Stimulated activated naive CD8-positive, alpha-beta T cell treated with anti-CD3 and anti-CD28 coated beads, Interleukin-15, Interleukin-2, amounts not matched to agents 100 U/mL and 50 U/mL, for 24 hours (primary cell): ENCODE data around the gene EGR1.
"Not testable (repeated sequence)": the region's sequence is repeated elsewhere in the genome, so short reads cannot be mapped to it uniquely, and the experiment has no call there.

Experiments used
- ATAC-seq: fragments of 150-1000 bp; cut with Tn5 transposase; one replicate; pipeline ENCODE4 v1.10.0; 2021
- DNase-seq: peaks from one replicate; pipeline ENCODE4 v3.0.0; 2021

Gene EGR1

DNA sequence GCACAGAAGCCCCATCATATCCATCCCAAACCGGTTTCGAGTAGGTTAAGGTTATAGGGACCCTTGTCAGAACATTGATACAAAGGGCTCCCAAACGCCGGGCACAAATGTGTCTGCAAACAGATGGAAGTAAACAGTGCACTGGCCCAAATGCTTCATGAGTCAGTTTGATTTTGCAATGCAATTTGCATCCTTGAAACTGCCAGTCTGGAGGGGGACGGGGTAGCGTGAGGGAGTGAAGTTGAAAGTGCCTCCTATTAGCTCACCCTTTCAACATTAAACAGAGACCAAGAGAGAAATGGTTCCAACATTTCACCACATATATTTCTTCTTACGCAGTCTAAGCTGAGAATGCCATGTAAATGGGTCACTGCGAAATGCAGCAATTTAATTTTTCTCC is 42.2 kb downstream of the EGR1 start:
- not testable (repeated sequence) for DNase-seq, ATAC-seq

DNA sequence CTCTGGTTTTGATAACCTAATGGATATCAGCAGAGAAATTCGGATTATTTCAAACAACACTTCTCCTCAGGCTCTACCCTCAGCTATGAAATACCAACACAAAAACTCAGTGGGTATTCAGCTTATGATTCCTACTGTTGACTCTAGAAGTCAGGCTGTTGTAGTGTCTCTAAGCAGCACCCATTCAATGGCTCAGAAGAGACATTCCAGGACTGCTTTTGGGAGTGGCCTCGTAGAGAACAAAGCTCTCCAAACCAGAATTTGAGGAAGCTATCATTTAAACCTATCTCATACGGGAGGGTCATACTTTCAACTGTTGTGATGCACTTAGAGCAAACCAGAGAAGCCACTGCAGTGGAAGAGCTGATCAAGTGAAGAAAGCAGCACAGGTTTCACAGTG is 43.7 kb downstream of the EGR1 start:
- no peak for DNase-seq
- no peak for ATAC-seq

DNA sequence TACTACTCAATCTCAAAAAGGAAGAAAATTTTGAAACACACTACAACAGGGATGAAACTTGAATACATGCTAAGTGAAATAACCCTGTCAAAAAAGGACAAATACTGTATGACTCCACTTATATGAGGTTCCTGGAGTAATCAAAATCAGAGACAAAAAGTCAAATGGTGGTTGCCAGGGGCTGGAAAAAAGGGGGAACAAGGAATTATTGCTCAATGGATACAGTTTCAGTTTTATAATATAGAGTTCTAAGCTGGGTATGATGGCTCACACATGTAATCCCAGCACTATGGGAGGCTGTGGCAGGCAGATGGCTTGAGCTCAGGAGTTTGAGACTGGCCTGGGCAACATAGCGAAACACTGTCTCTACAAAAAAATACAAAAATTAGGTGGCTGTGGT is 48.7 kb downstream of the EGR1 start:
- ATAC-seq = no peak

DNA sequence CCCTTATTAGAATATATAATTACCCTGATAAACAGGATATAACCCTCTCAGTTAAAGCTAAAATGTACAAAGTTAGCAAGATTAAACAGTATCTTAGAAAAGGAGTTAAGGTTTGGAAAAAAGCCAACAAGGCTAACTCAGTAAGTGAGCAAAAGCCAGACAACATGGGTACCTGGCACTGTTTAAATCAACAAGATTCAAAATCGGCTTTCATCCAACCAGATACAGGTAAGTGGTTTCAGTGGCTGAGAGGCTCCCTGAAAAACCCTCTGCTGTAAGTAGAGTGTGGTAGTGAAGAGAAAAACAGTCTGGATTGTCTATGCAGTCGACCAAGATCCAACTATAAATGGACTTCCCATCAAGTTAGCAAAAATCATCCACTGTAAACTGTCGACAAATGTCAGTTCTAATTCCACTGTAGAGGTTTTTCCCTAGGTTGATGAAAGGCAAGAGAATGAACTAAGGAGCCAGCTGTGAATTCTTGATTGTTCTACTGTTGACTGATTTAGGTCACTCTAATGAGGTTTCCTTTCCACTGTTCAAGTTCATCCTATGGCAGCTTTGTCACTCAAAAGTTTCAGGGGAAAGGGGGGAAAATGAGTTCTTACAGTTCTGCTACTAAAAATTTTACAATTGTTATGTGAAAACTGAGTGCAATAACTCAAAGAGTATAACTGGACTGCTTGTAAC is 50.4 kb downstream of the EGR1 start:
- ATAC-seq = no peak

More for the DNA sequence above, 48.7 kb downstream of the EGR1 start:
- no peak for DNase-seq

DNA sequence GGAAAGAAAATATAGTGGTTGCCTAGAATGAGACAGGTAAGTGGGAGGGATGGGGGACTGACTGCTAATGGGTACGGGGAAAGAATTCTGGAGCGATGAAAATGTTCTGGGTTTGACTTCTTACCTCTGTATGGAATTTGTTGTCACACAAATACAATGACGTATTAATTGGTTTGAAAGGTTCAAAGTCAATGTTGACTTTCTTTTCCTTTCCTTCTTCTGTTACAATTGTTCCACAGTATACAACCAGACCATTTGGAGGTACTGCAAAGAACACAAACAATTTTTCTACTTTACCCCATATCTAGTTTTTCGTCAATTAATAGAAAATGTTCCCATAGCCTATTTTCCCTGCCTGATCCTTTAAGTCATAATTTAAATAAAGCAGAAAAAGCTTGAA is 52.2 kb downstream of the EGR1 start:
- DNase-seq = no peak
- ATAC-seq = no peak

More for the DNA sequence above, 50.4 kb downstream of the EGR1 start:
- no peak for DNase-seq
